ENCODE results near the gene JAKMIP3.

GRCh38 chr10:132028706-132029105, 37.0 kb upstream of the JAKMIP3 start:
- no peak for TF ChIP-seq CTCF (IDR thresholded peaks at IDR 0.05)
- no peak for TF ChIP-seq POLR2A (IDR thresholded peaks at IDR 0.05)
- no peak for TF ChIP-seq EP300 (IDR thresholded peaks at IDR 0.05)
- no peak for TF ChIP-seq POLR2AphosphoS5 (IDR thresholded peaks at IDR 0.05)
